NCI-H748 (cell line): ENCODE results near the gene MYO1D.
A peak's percentile ranks its signal among the peaks of the same experiment; 100 is the strongest.

Source experiments
- DNase-seq: peaks from one replicate; lab custom pipeline; 2025; ENCODE audit not compliant: unreplicated experiment; lab: John Stamatoyannopoulos, UW

MYO1D gene

GRCh38 chr17:32493976-32494513 lies 382.9 kb downstream of the MYO1D start:
- DNase-seq = no peak

GRCh38 chr17:32493571-32493970 lies 383.4 kb downstream of the MYO1D start:
- no peak for DNase-seq

- no peak for DNase-seq
Measured at GRCh38 chr17:32492648-32493289, 384.2 kb downstream of the MYO1D start.

GRCh38 chr17:32492264-32492589 lies 384.7 kb downstream of the MYO1D start:
- no peak for DNase-seq

- no peak for DNase-seq
Measured at GRCh38 chr17:32491371-32492263, 385.3 kb downstream of the MYO1D start.

GRCh38 chr17:32490101-32490482 lies 386.8 kb downstream of the MYO1D start:
- DNase-seq = peak; percentile 60

GRCh38 chr17:32489320-32490100 lies 387.4 kb downstream of the MYO1D start:
- no peak for DNase-seq

GRCh38 chr17:32488604-32489180 lies 388.2 kb downstream of the MYO1D start:
- no peak for DNase-seq

GRCh38 chr17:32488177-32488542 lies 388.8 kb downstream of the MYO1D start:
- peak; percentile 50 for DNase-seq

GRCh38 chr17:32487473-32488176 lies 389.3 kb downstream of the MYO1D start:
- DNase-seq = peak; percentile 65

- DNase-seq = peak; percentile 91
Measured at GRCh38 chr17:32486701-32487472, 390.0 kb downstream of the MYO1D start, which contains the start of gene CDK5R1. CDK5R1 (plus strand) TSS chr17:32486993; CDS start chr17:32487621, 628 bp downstream.

- DNase-seq = peak; percentile 92
Measured at GRCh38 chr17:32486111-32486700, 390.7 kb downstream of the MYO1D start.

GRCh38 chr17:32485261-32486110 lies 391.4 kb downstream of the MYO1D start:
- no peak for DNase-seq

- DNase-seq = no peak
Measured at GRCh38 chr17:32484628-32485027, 392.3 kb downstream of the MYO1D start.

GRCh38 chr17:32484041-32484461 lies 392.9 kb downstream of the MYO1D start:
- no peak for DNase-seq

GRCh38 chr17:32483451-32484019 lies 393.4 kb downstream of the MYO1D start:
- DNase-seq = peak; percentile 85

- no peak for DNase-seq
Measured at GRCh38 chr17:32482568-32483320, 394.2 kb downstream of the MYO1D start.
